HepG2 (cell line): ENCODE results near the gene ECE2. TPM values are rescaled to one million over a fixed set of nuclear protein-coding genes. Genes with fewer than 3 reads are reported as not detected.

ENCODE experiments used
- BRD4 ChIP-seq: sonication (generic); formaldehyde crosslinking; IDR thresholded peaks from 2 replicates; pipeline ENCODE4 v1.4.0; 2020; ENCODE audit warnings: missing genetic modification reagents
- CBFB ChIP-seq: sonication (generic); formaldehyde crosslinking; IDR thresholded peaks from 2 replicates; pipeline ENCODE4 v1.4.0; 2020; ENCODE audit warnings: missing genetic modification reagents
- CENPBD1 ChIP-seq: sonication (generic); formaldehyde crosslinking; IDR thresholded peaks from 2 replicates; pipeline ENCODE4 v1.8.0; 2022; ENCODE audit warnings: missing genetic modification reagents, low read depth, mild to moderate bottlenecking, borderline replicate concordance
- ELK4 ChIP-seq: sonication (generic); formaldehyde crosslinking; IDR thresholded peaks from 2 replicates; pipeline ENCODE4 v1.9.0; 2021; ENCODE audit warnings: missing genetic modification reagents, borderline replicate concordance
- HNRNPH1 ChIP-seq: fragments of 200-400 bp; formaldehyde crosslinking; optimal IDR thresholded peaks from 2 replicates; pipeline ENCODE3; 2017; ENCODE audit warnings: mild to moderate bottlenecking, low read depth, low read length
- IRF1 ChIP-seq: sonication (generic); formaldehyde crosslinking; IDR thresholded peaks from 2 replicates; pipeline ENCODE4 v1.4.0; 2020; ENCODE audit warnings: low read depth, mild to moderate bottlenecking, missing genetic modification reagents
- MLX ChIP-seq: IDR thresholded peaks from 2 replicates; pipeline ENCODE4 v1.6.1; 2016
- MLXIP ChIP-seq: sonication (generic); formaldehyde crosslinking; IDR thresholded peaks from 2 replicates; pipeline ENCODE4 v1.9.0; 2021; ENCODE audit warnings: missing genetic modification reagents, borderline replicate concordance
- POLR2A ChIP-seq, 2 experiments: IDR thresholded peaks; 2 replicates each; pipeline ENCODE4 v1.6.1; 2011; ENCODE audit warnings: low read depth in 2 of 2, low read length in 2 of 2, mild to moderate bottlenecking in 1 of 2, moderate library complexity in 1 of 2; ENCODE audit not compliant: insufficient read depth in 1 of 2
- RBAK ChIP-seq: sonication (generic); formaldehyde crosslinking; IDR thresholded peaks from 2 replicates; pipeline ENCODE4 v1.5.1; 2020; ENCODE audit warnings: mild to moderate bottlenecking, missing genetic modification reagents
- RFXANK ChIP-seq: IDR thresholded peaks from 2 replicates; pipeline ENCODE4 v1.6.1; 2016
- TRIM22 ChIP-seq: fragments of 450-650 bp; IDR thresholded peaks from 2 replicates; pipeline ENCODE4 v1.6.1; 2017
- U2AF1 ChIP-seq: fragments of 200-400 bp; formaldehyde crosslinking; optimal IDR thresholded peaks from 2 replicates; pipeline ENCODE3; 2017; ENCODE audit warnings: mild to moderate bottlenecking, low read depth, low read length
- U2AF2 ChIP-seq: fragments of 200-400 bp; formaldehyde crosslinking; IDR thresholded peaks from 2 replicates; pipeline ENCODE4 v1.6.1; 2017; ENCODE audit warnings: low read depth, mild to moderate bottlenecking, low read length
- WIZ ChIP-seq: sonication (generic); formaldehyde crosslinking; IDR thresholded peaks from 2 replicates; pipeline ENCODE4 v1.5.1; 2020; ENCODE audit warnings: mild to moderate bottlenecking, missing genetic modification reagents
- ZBTB39 ChIP-seq: sonication (generic); formaldehyde crosslinking; IDR thresholded peaks from 2 replicates; pipeline ENCODE4 v1.5.0; 2020; ENCODE audit warnings: missing genetic modification reagents
- ZNF501 ChIP-seq: sonication (generic); formaldehyde crosslinking; IDR thresholded peaks from 2 replicates; pipeline ENCODE4 v1.5.1; 2020; ENCODE audit warnings: mild to moderate bottlenecking, moderate library complexity, missing genetic modification reagents
- ZNF510 ChIP-seq: sonication (generic); formaldehyde crosslinking; IDR thresholded peaks from 2 replicates; pipeline ENCODE4 v1.4.0; 2020; ENCODE audit warnings: low read depth, mild to moderate bottlenecking, missing genetic modification reagents
- ZNF605 ChIP-seq: sonication (generic); formaldehyde crosslinking; IDR thresholded peaks from 2 replicates; pipeline ENCODE4 v1.8.0; 2022; ENCODE audit warnings: mild to moderate bottlenecking, missing genetic modification reagents
- ZNF749 ChIP-seq: sonication (generic); formaldehyde crosslinking; IDR thresholded peaks from 2 replicates; pipeline ENCODE4 v1.8.0; 2022; ENCODE audit warnings: mild to moderate bottlenecking, missing genetic modification reagents, moderate library complexity, borderline replicate concordance
- polyA plus RNA-seq, 8 experiments: library from polyadenylated mRNA; depleted of rRNA in 3 of 8; stranded (reverse) in 7 of 8; unstranded in 1 of 8; fragments of >200 nt; fragmentation: Illumina TruSeq in 4 of 8; extraction: Trizol in 4 of 8; gene quantifications; 2 replicates each; pipeline versions ENCODE4 v1.2.1 to v1.2.3, GENCODE V29; 2011 to 2016; ENCODE audit warnings: low read depth in 4 of 8, missing spikeins in 1 of 8, mixed read lengths in 1 of 8; ENCODE audit not compliant: insufficient read depth in 1 of 8
- total RNA-seq, 5 experiments: library from RNA; depleted of rRNA; stranded (reverse); fragments of >200 nt; fragmentation: Illumina TruSeq; extraction: Trizol; gene quantifications; 2 replicates each; pipeline ENCODE4 v1.2.3, GENCODE V29; 2016; ENCODE audit warnings: low read depth in 1 of 5

The ECE2 gene
- total and polyA plus RNA-seq, 2 of the 13 experiments (the other 11 are each of a cell fraction or from before 2014, with no cell fraction given) = not detected

- TF ChIP-seq IRF1 (CRISPR knock-in tag) (peak; percentile 55; the same call in 1 of the 2 replicates), ZBTB39 (CRISPR knock-in tag) (no peak), U2AF1 (no peak), RBAK (CRISPR knock-in tag) (no peak), WIZ (CRISPR knock-in tag) (no peak), HNRNPH1 (no peak), ZNF605 (CRISPR knock-in tag) (peak; percentile 70; the same call in 1 of the 2 replicates), TRIM22 (no peak), BRD4 (CRISPR knock-in tag) (no peak), ZNF510 (CRISPR knock-in tag) (0 out of 2 replicates have a peak, but pooled peaks have one; percentile 26), ZNF501 (CRISPR knock-in tag) (peak; percentile 59; the same call in 1 of the 2 replicates), MLXIP (0 out of 2 replicates have a peak, but pooled peaks have one; percentile 33), CENPBD1 (CRISPR knock-in tag) (no peak), ZNF749 (CRISPR knock-in tag) (no peak), RFXANK (CRISPR knock-in tag) (no peak), CBFB (CRISPR knock-in tag) (no peak), U2AF2 (no peak), POLR2A (IDR thresholded peaks at IDR 0.05; ENCODE audit: insufficient read depth in 1 of 2, low read depth in 2 of 2, low read length in 2 of 2) (peak; percentile 37; a peak in 3 of 4 replicates), ELK4 (CRISPR knock-in tag) (no peak), MLX (no peak)
Measured at GRCh38 chr3:184314700-184315542, 39.1 kb downstream of the ECE2 start (continued).
